Brain pericyte (primary cell): Measurements from ENCODE around the gene ZYG11A.
"Not testable (repeated sequence)": the region's sequence is repeated elsewhere in the genome, so short reads cannot be mapped to it uniquely, and the experiment has no call there.

Experiments used
- DNase-seq: peaks from one replicate; pipeline ENCODE4 v3.0.0-alpha.2; 2012; ENCODE audit warnings: low read depth, low spot score

ZYG11A gene

GRCh38 chr1:52842643-52843310 is at the start of gene ZYG11A:
Gene ZYG11A, plus strand, starts transcription at chr1:52842760. Its CDS starts 124 bp downstream, at chr1:52842884.
- peak; percentile 17 for DNase-seq

GRCh38 chr1:52793717-52794116 is 48.8 kb upstream of the ZYG11A start:
- DNase-seq, result not testable (repeated sequence)

DNA sequence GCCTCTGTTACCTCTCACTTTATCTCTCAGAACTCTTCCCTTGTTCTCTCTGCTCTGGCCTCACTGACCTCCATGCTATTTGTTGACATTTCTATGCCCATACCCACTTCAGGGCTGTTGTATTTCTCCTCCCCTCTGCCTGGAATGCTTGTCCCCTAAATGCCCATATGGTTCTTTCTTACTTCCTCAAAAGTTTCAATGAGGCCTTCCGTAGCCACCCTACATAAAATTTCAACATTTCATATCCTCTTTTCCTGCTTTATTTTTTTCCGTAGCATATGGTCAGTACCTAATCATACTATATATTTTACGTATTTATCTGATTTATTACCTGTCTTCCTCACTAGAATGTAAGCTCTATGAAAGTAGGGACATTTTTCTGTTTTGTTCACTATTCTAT is 47.1 kb upstream of the ZYG11A start:
- no peak for DNase-seq

DNA sequence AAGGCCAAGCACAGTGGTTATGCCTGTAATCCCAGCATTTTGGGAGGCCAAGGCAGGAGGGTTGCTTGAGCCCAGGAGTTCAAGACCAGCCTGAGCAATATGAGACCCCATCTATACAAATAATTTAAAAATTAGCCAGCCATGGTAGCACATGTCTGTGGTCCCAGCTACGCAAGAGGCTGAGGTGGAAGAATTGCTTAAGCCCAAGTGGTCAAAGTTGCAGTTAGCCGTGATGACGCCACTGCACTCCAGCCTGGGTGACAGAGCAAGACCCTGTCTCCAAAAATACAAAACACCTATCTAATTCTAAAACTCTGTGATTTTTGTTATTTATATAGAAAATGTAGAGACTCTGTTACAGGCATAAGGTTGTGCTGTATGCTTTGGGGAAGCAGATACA is 44.2 kb upstream of the ZYG11A start:
- DNase-seq, result no peak

DNA sequence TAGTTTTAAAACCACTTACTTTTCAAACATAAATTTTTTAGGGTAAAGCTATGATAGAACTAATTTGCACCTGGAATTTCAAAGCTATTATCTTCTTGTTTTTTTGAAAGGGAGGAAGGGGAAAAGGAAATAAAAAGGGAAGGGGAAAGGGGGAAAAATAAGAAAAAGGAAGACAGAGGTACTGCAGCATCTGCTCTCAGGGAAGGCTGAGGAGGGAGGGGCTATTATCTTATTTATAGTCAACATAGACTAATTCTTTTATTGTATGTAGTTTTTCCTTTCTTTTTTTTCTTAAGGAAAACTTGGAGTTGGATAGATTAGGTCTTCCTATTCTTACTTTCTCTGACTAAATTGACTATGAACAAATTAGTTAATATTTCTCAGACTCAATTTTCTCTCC is 41.5 kb upstream of the ZYG11A start:
- DNase-seq, result no peak

GRCh38 chr1:52804083-52804482 is 38.5 kb upstream of the ZYG11A start:
- not testable (repeated sequence) for DNase-seq

DNA sequence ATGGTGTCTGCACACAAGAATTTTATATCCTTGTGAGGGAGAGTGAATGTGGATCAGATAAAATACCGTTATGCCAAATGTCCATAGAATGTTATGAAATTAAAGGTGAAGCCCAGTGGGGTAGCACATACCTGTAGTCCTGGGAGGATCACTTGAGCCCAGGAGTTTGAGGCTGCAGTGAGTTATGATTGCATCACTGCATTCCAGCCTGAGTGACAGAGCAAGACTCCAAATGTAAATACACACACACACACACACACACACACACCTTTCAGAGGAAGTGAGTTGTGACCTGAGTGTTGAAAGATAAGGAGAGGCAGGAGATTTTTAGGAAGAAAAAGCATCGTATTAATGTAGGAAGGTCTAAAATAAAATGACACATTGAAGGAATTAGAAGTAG is 28.1 kb upstream of the ZYG11A start:
- DNase-seq, result no peak

DNA sequence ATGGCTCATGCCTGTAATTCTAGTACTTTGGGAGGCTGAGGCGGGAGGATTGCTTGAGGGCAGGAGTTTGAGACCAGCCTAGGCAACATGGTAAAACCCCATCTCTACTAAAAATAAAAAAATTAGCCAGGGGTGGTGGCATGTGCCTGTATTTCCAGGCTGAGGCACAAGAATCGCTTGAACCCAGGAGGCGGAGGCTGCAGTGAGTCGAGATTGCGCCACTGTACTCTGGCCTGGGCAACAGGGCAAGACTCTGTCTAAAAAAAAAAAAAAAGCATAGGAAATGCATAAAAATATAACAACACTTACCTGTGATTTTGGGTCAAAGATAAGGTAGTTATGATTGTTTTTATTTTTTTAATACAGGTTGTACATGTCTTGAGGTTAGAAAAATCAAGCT is 21.7 kb upstream of the ZYG11A start:
- DNase-seq, result not testable (repeated sequence)

DNA sequence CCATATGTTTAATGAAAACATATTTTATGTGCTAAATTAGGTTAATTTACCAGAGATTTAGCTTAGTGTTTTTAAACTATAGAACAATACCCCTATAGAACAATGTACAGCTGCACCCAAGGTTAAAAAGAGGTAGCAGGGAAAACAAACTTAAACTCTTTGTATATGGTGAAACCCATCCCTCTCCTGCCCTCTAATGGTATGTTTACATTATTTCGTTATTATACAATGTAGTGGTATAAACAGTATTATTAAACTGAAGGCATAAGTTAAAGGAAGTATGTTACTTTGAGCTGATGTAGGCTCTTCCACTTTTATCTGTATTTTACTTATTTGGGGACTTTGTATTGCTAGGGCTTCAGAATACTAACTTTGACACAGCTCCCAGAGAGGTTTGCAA is 16.7 kb upstream of the ZYG11A start:
- DNase-seq, result no peak

GRCh38 chr1:52834798-52835197 is 7.8 kb upstream of the ZYG11A start:
- no peak for DNase-seq

DNA sequence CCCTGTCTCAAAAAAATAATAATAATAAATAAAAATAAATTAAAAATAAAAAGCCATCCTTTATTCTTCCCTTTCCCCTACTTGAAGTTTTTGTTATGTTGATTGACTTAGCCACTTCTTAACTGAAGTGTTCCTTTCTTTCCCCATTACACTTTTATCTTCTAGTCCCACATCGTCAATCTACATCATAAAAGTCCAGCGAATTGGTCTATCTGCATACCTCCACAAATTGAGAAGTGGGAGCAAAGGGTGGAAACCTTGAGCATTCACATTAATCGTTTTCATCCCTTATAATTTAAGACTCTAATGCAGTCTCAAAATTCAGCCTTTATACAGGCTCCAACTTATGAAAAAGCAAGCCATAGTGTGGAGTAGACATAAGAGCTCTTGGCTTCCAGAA is 6.5 kb upstream of the ZYG11A start:
- no peak for DNase-seq

GRCh38 chr1:52839175-52839574 is 3.4 kb upstream of the ZYG11A start:
- DNase-seq, result not testable (repeated sequence)

DNA sequence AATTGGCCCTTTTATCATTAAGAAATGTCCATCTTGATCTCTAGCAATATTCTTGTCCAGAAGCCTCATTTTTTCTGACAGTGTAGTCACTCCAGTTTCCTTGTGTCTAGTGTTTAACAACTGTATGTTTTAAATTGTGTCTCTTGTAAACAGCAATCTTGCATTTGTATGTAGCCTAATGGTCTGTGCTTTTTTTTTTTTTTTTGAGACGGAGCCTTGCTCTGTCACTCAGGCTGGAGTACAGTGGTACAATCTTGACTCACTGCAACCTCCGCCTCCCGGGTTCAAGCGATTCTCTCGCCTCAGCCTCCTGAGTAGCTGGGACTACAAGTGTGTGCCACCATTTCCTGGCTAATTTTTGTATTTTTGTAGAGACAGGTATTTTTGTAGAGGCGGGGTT is 2.6 kb downstream of the ZYG11A start:
- DNase-seq, result not testable (repeated sequence)

DNA sequence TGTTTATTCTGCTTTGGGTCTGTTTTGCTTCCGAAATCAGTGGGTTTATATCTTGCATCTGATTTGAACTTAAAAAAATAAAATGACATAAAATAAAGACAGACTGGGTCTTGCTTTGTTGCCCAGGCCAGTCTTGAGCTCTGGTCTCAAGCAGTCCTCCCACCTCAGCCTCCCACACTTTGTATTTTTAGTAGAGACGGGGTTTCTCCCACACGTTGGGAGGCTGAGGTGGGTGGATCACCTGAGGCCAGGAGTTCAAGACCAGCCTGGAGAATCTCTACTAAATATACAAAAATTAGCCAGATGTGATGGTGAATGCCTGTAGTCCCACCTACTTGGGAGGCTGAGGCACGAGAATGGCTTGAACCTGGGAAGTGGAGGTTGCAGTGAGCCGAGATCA is 5.9 kb downstream of the ZYG11A start:
- no peak for DNase-seq

GRCh38 chr1:52850951-52851350 is 8.4 kb downstream of the ZYG11A start:
- no peak for DNase-seq

DNA sequence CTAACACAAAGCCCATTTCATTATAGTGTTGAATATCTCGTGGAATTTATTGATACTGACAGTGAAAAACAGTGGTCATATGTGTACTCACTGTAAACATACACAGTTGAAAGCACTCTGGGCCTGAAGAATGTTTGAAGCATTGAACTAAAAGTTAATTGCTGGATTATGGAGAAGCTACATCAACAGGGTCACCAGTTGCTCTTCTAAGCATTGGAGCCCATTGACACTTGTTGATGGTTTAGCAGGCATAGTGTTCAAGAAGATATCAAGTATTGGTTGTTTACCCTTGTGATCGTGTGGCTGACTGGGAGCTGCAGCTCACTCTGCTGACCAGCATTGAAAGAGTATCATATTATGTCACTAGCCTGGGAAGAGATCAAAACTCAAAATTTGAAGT is 10.3 kb downstream of the ZYG11A start:
- DNase-seq, result no peak

DNA sequence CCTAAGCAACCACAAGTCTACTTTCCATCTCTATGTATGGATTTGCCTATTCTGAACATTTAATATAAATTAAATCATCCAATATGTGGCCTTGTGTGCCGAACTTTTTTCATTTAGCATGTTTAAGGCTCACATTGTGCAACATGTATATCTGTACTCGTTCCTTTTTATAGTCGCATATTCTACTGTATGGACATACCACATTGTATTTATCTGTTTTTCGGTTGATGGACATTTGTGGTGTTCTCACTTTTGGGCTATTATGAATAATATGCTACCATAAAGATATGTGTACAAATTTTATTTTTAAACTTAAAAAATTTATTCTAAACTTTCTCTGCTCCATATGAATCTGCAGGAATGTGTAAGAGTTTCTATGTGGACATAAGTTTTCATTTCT is 13.0 kb downstream of the ZYG11A start:
- DNase-seq, result no peak

GRCh38 chr1:52856026-52856425 is 13.5 kb downstream of the ZYG11A start:
- no peak for DNase-seq

DNA sequence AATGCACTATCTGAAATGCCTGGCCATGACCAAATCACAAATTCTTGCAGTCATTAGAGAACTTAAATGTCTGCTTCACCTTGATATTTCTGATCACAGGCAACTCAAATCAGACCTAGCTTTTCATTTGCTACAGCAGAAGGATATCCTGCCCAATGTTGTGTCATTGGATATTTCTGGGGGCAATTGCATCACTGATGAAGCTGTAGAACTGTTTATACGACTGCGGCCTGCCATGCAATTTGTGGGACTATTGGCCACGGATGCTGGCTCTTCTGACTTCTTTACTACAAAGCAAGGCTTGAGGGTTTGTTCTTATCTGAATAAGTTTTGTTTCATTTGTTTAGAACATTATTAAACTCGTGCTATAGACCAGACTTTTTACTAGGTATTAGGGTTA is 14.9 kb downstream of the ZYG11A start:
- DNase-seq, result no peak

DNA sequence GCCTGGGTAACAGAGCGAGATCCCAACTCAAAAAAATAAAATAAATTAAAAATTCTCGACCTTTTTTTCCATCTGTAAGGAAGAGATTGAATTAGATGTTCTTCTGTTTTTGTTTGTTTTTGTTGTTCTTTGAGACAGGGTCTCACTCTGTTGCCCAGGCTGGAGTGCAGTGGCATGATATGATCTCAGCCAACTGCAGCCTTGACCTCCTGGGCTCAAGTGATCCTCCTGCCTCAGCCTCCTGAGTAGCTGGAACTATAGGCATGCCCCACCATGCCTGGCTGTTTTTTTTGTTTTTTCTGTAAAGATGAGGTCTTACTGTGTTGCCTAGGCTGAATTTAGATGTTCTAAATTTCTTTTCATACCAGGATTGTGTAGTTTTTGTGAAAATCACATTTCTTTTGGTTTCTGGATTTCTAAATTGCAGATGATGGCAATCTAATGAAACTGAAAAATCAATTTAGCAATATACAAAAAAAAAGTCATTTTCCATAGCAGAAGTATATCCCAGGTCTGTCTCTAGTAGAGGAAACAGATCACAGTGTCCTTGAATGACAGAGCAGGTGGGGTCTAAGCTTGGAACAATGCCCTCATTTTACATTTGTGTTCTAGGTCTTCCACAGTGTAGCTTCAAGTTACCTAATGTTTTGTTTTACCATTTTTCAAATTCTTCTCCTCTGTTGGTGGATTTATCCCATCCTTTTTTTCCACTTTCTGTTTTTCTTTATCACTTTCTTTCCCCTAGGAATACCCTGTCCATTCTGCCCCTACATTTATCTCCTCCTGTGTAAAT is 20.3 kb downstream of the ZYG11A start:
- no peak for DNase-seq

- DNase-seq, result no peak
Measured at GRCh38 chr1:52867087-52867863, 24.7 kb downstream of the ZYG11A start.

DNA sequence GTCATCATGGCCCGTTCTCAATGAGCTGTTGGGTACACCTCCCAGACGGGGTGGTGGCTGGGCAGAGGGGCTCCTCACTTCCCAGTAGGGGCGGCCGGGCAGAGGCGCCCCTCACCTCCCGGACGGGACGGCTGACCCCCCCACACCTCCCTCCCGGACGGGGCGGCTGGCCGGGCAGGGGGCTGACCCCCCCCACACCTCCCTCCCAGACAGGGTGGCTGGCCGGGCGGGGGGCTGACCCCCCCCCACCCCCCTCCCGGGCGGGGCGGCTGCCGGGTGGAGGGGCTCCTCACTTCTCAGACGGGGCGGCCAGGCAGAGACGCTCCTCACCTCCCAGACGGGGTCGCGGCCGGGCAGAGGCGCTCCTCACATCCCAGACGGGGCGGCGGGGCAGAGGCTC is 27.2 kb downstream of the ZYG11A start:
- DNase-seq, result not testable (repeated sequence)
